ENCODE results near the gene XYLT1.

Gene XYLT1

GRCh38 chr16:17459903-17460521, 10.7 kb downstream of the XYLT1 start:
- Mint-ChIP-seq H3K27ac (no peak overlapping the region), H3K27me3 (ENCODE audit: low read depth) (no peaks in the 10 kb centered on the region), H3K4me1 (ENCODE audit: low read depth) (peaks cover 37% of the 10 kb centered on the region), H3K4me3 (no peak overlapping the region), H3K36me3 (ENCODE audit: low read depth) (peaks cover 40% of the 10 kb centered on the region), H3K9me3 (no peaks in the 10 kb centered on the region)
- no peak for DNase-seq (ENCODE audit: low spot score)

GRCh38 chr16:17457997-17458396, 12.8 kb downstream of the XYLT1 start:
- no peak overlapping the region for H3K27ac Mint-ChIP-seq
- H3K4me1 Mint-ChIP-seq (ENCODE audit: low read depth) = peaks cover 30% of the 10 kb centered on the region

GRCh38 chr16:17457513-17457912, 13.2 kb downstream of the XYLT1 start:
- Mint-ChIP-seq H3K9me3 (no peaks in the 10 kb centered on the region), H3K4me1 (ENCODE audit: low read depth) (peaks cover 30% of the 10 kb centered on the region), H3K27ac (no peak overlapping the region), H3K27me3 (ENCODE audit: low read depth) (no peaks in the 10 kb centered on the region), H3K36me3 (ENCODE audit: low read depth) (peaks cover 31% of the 10 kb centered on the region), H3K4me3 (no peak overlapping the region)
- DNase-seq (ENCODE audit: low spot score) = no peak

More at GRCh38 chr16:17457997-17458396, 12.8 kb downstream of the XYLT1 start:
- H3K9me3 Mint-ChIP-seq = no peaks in the 10 kb centered on the region
- H3K36me3 Mint-ChIP-seq (ENCODE audit: low read depth) = peaks cover 33% of the 10 kb centered on the region
- H3K4me3 Mint-ChIP-seq = no peak overlapping the region
- no peak for DNase-seq (ENCODE audit: low spot score)
- H3K27me3 Mint-ChIP-seq (ENCODE audit: low read depth) = no peaks in the 10 kb centered on the region

GRCh38 chr16:17454162-17454730, 16.5 kb downstream of the XYLT1 start:
- peaks cover 38% of the 10 kb centered on the region for H3K4me1 Mint-ChIP-seq (ENCODE audit: low read depth)
- no peak for DNase-seq (ENCODE audit: low spot score)
- H3K36me3 Mint-ChIP-seq (ENCODE audit: low read depth) = peaks cover 34% of the 10 kb centered on the region
- no peak overlapping the region for H3K4me3 Mint-ChIP-seq
- H3K9me3 Mint-ChIP-seq = no peaks in the 10 kb centered on the region
- no peak overlapping the region for H3K27ac Mint-ChIP-seq
- H3K27me3 Mint-ChIP-seq (ENCODE audit: low read depth) = no peaks in the 10 kb centered on the region

GRCh38 chr16:17453364-17454038, 17.3 kb downstream of the XYLT1 start:
- Mint-ChIP-seq H3K4me3 (no peak overlapping the region), H3K9me3 (no peaks in the 10 kb centered on the region), H3K27ac (no peak overlapping the region), H3K4me1 (ENCODE audit: low read depth) (peaks cover 45% of the 10 kb centered on the region), H3K27me3 (ENCODE audit: low read depth) (no peaks in the 10 kb centered on the region), H3K36me3 (ENCODE audit: low read depth) (peaks cover 34% of the 10 kb centered on the region)
- DNase-seq (ENCODE audit: low spot score) = no peak

- no peak overlapping the region for H3K4me3 Mint-ChIP-seq
- H3K9me3 Mint-ChIP-seq = no peaks in the 10 kb centered on the region
- H3K27me3 Mint-ChIP-seq (ENCODE audit: low read depth) = no peaks in the 10 kb centered on the region
- no peak overlapping the region for H3K27ac Mint-ChIP-seq
- peaks cover 31% of the 10 kb centered on the region for H3K36me3 Mint-ChIP-seq (ENCODE audit: low read depth)
- DNase-seq (ENCODE audit: low spot score) = no peak
- H3K4me1 Mint-ChIP-seq (ENCODE audit: low read depth) = peaks cover 46% of the 10 kb centered on the region
These were observed 17.8 kb downstream of the XYLT1 start for GRCh38 chr16:17452922-17453321.

GRCh38 chr16:17451843-17452242, 18.9 kb downstream of the XYLT1 start:
- peak overlapping the region; percentile 67 for H3K27ac Mint-ChIP-seq
- H3K4me1 Mint-ChIP-seq (ENCODE audit: low read depth) = peaks cover 49% of the 10 kb centered on the region
- no peaks in the 10 kb centered on the region for H3K9me3 Mint-ChIP-seq
- peak overlapping the region; percentile 32 for H3K4me3 Mint-ChIP-seq
- no peaks in the 10 kb centered on the region for H3K27me3 Mint-ChIP-seq (ENCODE audit: low read depth)
- DNase-seq (ENCODE audit: low spot score) = no peak
- H3K36me3 Mint-ChIP-seq (ENCODE audit: low read depth) = peaks cover 29% of the 10 kb centered on the region

- no peak for DNase-seq (ENCODE audit: low spot score)
- H3K9me3 Mint-ChIP-seq = no peaks in the 10 kb centered on the region
- H3K4me1 Mint-ChIP-seq (ENCODE audit: low read depth) = peaks cover 50% of the 10 kb centered on the region
- no peak overlapping the region for H3K4me3 Mint-ChIP-seq
- H3K27me3 Mint-ChIP-seq (ENCODE audit: low read depth) = no peaks in the 10 kb centered on the region
- H3K36me3 Mint-ChIP-seq (ENCODE audit: low read depth) = peaks cover 37% of the 10 kb centered on the region
- no peak overlapping the region for H3K27ac Mint-ChIP-seq
These were observed 20.5 kb downstream of the XYLT1 start for GRCh38 chr16:17450291-17450690.

GRCh38 chr16:17448640-17449638, 21.8 kb downstream of the XYLT1 start:
- Mint-ChIP-seq H3K36me3 (ENCODE audit: low read depth) (peaks cover 42% of the 10 kb centered on the region), H3K27me3 (ENCODE audit: low read depth) (no peaks in the 10 kb centered on the region), H3K9me3 (peaks cover 1% of the 10 kb centered on the region), H3K4me1 (ENCODE audit: low read depth) (peaks cover 51% of the 10 kb centered on the region), H3K4me3 (peak overlapping the region; percentile 73), H3K27ac (peak overlapping the region; percentile 92)
- peak; percentile 18 for DNase-seq (ENCODE audit: low spot score)

GRCh38 chr16:17447101-17447569, 23.6 kb downstream of the XYLT1 start:
- H3K4me1 Mint-ChIP-seq (ENCODE audit: low read depth) = peaks cover 44% of the 10 kb centered on the region
- H3K4me3 Mint-ChIP-seq = no peak overlapping the region
- H3K27ac Mint-ChIP-seq = no peak overlapping the region
- peaks cover 51% of the 10 kb centered on the region for H3K36me3 Mint-ChIP-seq (ENCODE audit: low read depth)
- no peaks in the 10 kb centered on the region for H3K27me3 Mint-ChIP-seq (ENCODE audit: low read depth)
- H3K9me3 Mint-ChIP-seq = peaks cover 4% of the 10 kb centered on the region
- DNase-seq (ENCODE audit: low spot score) = no peak

- Mint-ChIP-seq H3K36me3 (ENCODE audit: low read depth) (peaks cover 56% of the 10 kb centered on the region), H3K4me3 (no peak overlapping the region), H3K9me3 (peaks cover 4% of the 10 kb centered on the region), H3K27ac (no peak overlapping the region), H3K27me3 (ENCODE audit: low read depth) (no peaks in the 10 kb centered on the region), H3K4me1 (ENCODE audit: low read depth) (peaks cover 43% of the 10 kb centered on the region)
- DNase-seq (ENCODE audit: low spot score) = no peak
These were observed 24.1 kb downstream of the XYLT1 start for GRCh38 chr16:17446661-17447060.

GRCh38 chr16:17445421-17445820, 25.3 kb downstream of the XYLT1 start:
- Mint-ChIP-seq H3K27me3 (ENCODE audit: low read depth) (no peaks in the 10 kb centered on the region), H3K27ac (no peak overlapping the region), H3K4me1 (ENCODE audit: low read depth) (peaks cover 41% of the 10 kb centered on the region), H3K36me3 (ENCODE audit: low read depth) (peaks cover 54% of the 10 kb centered on the region), H3K9me3 (peaks cover 4% of the 10 kb centered on the region), H3K4me3 (no peak overlapping the region)
- DNase-seq (ENCODE audit: low spot score) = no peak

GRCh38 chr16:17444658-17445057, 26.1 kb downstream of the XYLT1 start:
- H3K4me1 Mint-ChIP-seq (ENCODE audit: low read depth) = peaks cover 44% of the 10 kb centered on the region

More at GRCh38 chr16:17444658-17445057, 26.1 kb downstream of the XYLT1 start:
- no peak overlapping the region for H3K4me3 Mint-ChIP-seq
- H3K27ac Mint-ChIP-seq = no peak overlapping the region
- H3K36me3 Mint-ChIP-seq (ENCODE audit: low read depth) = peaks cover 57% of the 10 kb centered on the region
- DNase-seq (ENCODE audit: low spot score) = no peak
- no peaks in the 10 kb centered on the region for H3K27me3 Mint-ChIP-seq (ENCODE audit: low read depth)
- peaks cover 4% of the 10 kb centered on the region for H3K9me3 Mint-ChIP-seq

Measured in T-helper 2 cell treated with Interferon-gamma antibody and Interleukin-4, amounts not matched to agents 5 μg/mL and 100 μg/mL, for 36 hours (primary cell).